GM19043 (cell line): ENCODE measurements around the gene UQCRH.
A peak's percentile ranks its signal among the peaks of the same experiment; 100 is the strongest.

Source experiments
- ATAC-seq: cut with Tn5 transposase; IDR thresholded peaks from one replicate; pipeline ENCODE4 v1.9.1; 2021; ENCODE audit warnings: low read depth; ENCODE audit not compliant: unreplicated experiment

Gene UQCRH

GRCh38 chr1:46303038-46303871, at the start of gene UQCRH, which contains the start of gene LRRC41:
Gene UQCRH, plus strand, starts transcription at chr1:46303698. Its CDS starts 69 bp downstream, at chr1:46303767.
Gene LRRC41, minus strand, starts transcription at chr1:46303616. Its CDS starts 294 bp downstream, at chr1:46303322.
- ATAC-seq = peak; percentile 81

- no peak for ATAC-seq
Measured at GRCh38 chr1:46254668-46255067, 48.8 kb upstream of the UQCRH start.

- ATAC-seq = no peak
Measured at GRCh38 chr1:46256523-46256922, 47.0 kb upstream of the UQCRH start.

GRCh38 chr1:46262508-46262907, 41.0 kb upstream of the UQCRH start:
- ATAC-seq = no peak

GRCh38 chr1:46263146-46263545, 40.4 kb upstream of the UQCRH start:
- ATAC-seq = no peak

- ATAC-seq = no peak
Measured at GRCh38 chr1:46268578-46268977, 34.9 kb upstream of the UQCRH start.

GRCh38 chr1:46274225-46275029, 29.1 kb upstream of the UQCRH start:
- no peak for ATAC-seq

- ATAC-seq = no peak
Measured at GRCh38 chr1:46275030-46275337, 28.5 kb upstream of the UQCRH start.

GRCh38 chr1:46277658-46278373, 25.7 kb upstream of the UQCRH start:
- ATAC-seq = no peak

- ATAC-seq = no peak
Measured at GRCh38 chr1:46278807-46279206, 24.7 kb upstream of the UQCRH start.

GRCh38 chr1:46280092-46280491, 23.4 kb upstream of the UQCRH start:
- ATAC-seq = no peak

GRCh38 chr1:46281021-46281420, 22.5 kb upstream of the UQCRH start:
- ATAC-seq = no peak

- ATAC-seq = no peak
Measured at GRCh38 chr1:46284058-46284457, 19.4 kb upstream of the UQCRH start.

- no peak for ATAC-seq
Measured at GRCh38 chr1:46284597-46285564, 18.6 kb upstream of the UQCRH start.

- ATAC-seq = no peak
Measured at GRCh38 chr1:46285730-46286477, 17.6 kb upstream of the UQCRH start.

GRCh38 chr1:46288485-46289133, 14.9 kb upstream of the UQCRH start:
- ATAC-seq = no peak

GRCh38 chr1:46289134-46289494, 14.4 kb upstream of the UQCRH start:
- ATAC-seq = no peak

- ATAC-seq = no peak
Measured at GRCh38 chr1:46289976-46290375, 13.5 kb upstream of the UQCRH start.

- no peak for ATAC-seq
Measured at GRCh38 chr1:46295306-46295705, 8.2 kb upstream of the UQCRH start.
